ENCODE results near the gene GCN1.
A peak's percentile ranks its signal among the peaks of the same experiment; 100 is the strongest.

The GCN1 gene

GRCh38 chr12:120140603-120141002 is 53.9 kb downstream of the GCN1 start:
- DNase-seq (ENCODE audit: low read depth in 2 of 2), result no peak

- no peak for DNase-seq (ENCODE audit: low read depth in 2 of 2)
Measured at GRCh38 chr12:120139958-120140357, 54.6 kb downstream of the GCN1 start.

DNA sequence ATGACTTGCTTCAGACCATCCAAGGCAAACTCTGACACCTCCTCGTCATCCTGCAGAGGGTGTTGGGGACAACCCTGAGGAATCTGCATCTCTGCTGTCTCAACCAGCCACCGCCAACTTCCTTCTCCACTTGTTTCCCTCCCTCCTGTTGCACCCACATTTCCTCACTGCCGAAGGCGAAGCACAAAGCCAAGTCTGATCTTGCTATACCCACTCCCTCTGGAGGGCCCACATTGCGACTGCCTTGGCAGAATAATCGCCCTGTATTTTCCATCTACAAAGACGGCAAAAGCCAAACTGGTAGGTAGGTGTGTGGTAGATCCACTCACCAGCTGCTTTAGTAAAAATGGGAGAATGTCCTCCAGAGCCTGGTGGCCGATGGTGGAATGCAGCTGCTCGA is 56.1 kb downstream of the GCN1 start:
- no peak for DNase-seq (ENCODE audit: low read depth in 2 of 2)

- DNase-seq (ENCODE audit: low read depth in 2 of 2), result no peak
Measured at GRCh38 chr12:120137833-120138232, 56.7 kb downstream of the GCN1 start.

DNA sequence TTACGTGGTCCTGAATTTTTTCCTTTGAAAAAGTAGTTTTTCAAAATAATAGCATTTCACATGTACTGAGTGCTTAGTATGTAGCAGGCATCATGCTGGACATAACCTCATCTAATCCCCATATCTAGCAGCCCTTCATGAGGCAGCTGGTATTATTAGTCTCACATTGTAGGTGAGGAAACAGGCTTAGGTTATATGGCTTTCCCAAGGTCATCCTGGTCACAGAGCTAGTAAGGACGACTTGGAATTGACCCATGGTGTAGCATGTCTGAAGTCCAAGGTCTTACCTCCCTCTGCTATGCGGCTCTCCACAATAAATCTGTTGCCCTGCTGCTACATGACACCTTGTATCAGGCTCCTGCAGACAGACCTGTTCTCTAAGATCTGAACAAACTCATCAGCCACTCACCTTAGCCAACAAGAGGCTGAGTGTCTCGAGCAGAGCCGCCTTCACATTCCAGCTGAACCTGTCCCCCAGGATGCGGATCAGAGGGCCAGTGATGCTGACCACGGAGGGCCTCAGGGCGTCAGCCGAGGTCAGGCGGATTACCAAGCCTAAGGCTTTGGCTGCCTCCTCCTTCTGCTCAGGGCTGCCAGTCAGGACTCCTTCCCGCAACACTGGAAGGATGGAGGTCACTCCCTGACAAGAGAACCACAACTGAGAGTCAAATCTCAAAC is 58.3 kb downstream of the GCN1 start:
- no peak for DNase-seq (ENCODE audit: low read depth in 2 of 2)

- DNase-seq (ENCODE audit: low read depth in 2 of 2), result no peak
Measured at GRCh38 chr12:120134307-120134980, 60.1 kb downstream of the GCN1 start.

- no peak for DNase-seq (ENCODE audit: low read depth in 2 of 2)
Measured at GRCh38 chr12:120132863-120133385, 61.6 kb downstream of the GCN1 start.

DNA sequence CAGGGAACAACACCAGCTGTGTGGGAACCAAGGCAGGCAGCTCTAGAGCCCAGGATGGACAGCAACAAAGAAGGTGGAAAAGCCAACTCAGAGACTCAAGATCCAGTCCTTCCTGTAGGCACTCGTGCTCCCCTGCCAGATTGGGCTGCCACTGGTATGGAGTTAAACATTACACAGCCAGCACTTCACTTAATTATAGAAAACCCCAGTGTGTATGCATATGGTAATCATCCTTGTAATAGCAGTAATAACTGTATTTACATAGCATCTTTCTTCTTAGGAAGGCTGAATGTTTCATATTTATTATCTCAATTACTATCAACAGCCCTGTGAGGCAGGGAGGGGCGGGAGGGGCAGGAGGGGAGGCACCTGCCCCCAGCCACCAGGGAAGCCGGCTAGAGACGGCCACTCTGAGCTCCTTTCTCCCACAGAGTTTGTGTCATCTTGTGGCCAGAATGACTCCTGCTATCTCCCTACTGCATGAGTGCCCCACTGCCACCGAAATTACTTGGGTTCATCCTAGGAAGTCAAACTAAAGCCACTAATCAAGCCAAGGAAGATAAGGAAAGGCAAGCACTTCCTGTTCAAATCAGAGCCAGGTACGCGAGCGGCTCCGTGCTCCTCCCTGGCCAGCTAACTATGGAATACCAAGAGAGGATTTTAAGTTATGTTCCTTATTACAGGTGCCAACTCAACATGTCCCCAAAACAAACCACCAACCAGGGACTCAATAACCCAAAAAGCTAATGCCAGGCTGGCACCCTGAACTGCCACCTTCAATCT is 62.3 kb downstream of the GCN1 start:
- DNase-seq (ENCODE audit: low read depth in 2 of 2), result no peak

DNA sequence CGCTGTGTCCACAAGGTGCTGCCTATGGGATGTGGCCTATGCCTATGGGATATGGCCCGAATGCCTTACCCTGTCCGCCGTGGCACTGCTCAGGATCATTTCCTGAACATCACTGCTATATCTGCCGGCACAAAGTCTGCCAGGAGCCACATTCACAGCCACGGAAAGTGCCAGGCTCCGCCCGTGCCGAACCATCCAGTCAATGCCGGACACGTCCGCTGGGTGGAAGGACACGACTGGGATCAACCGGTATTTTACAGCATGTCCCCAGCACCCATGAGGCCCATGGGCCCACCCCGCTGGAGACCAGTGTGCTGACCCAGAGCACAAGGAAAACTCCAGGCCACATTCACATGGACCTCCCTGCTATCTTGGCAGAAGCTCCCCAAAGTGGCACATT is 63.4 kb downstream of the GCN1 start:
- no peak for DNase-seq (ENCODE audit: low read depth in 2 of 2)

- DNase-seq (ENCODE audit: low read depth in 2 of 2), result no peak
Measured at GRCh38 chr12:120130011-120130410, 64.5 kb downstream of the GCN1 start.

DNA sequence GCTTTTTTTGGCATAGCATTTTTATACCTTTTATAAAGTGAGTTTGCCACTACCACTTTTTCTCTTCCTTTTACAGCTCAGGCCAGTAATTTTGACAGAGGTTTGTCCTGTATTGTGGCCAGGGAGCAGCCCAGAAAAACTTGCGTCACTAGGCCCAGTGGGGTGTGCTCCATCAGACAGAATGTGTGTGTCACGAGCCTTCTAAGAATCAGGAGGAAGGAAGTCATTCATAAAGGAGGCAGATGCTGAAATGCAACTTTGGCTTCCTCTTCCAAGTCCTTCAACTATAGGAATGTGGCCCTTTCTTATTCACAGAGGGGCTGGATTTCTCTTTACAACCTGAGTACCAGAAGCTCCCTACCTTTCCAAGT is 67.9 kb downstream of the GCN1 start:
- no peak for DNase-seq (ENCODE audit: low read depth in 2 of 2)

DNA sequence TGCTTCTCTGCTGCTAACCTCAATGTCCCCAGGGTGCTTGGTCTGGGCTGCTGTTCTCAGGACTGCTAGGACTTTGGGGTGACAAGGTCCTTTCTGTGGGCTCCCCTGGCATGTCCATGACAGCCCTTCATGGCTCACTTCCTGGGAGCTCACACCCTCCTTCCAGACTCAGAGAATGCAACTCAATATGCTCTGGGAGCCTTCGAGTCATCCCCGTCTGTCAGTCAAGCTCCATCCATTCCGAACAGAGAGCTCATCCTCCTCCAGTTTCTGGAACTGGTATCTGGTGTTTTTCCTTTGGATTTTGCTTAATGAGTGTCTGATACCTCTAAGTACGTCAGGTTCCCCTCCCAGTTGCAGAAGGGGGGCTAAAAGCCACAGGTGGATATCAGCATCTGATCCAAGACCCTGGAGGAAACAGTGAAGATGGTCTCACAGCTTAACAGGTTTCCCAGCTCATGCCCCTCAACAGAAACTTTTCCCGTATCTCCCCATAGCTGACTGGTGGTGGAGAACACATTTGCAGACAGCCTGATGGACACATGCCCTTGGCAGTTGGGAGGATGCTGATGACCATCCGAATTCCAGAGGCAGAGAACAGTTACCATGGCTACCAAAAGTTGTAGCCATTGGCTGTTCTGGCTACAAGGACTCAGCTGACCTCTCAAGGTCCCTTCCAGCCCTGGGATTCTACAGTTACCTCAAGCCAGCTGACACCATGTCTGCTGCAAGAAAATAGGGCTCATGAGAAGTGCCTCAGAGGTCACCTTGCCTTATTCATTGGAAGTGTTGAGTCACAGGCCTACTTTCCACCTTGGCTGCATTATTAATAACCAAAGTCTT is 68.5 kb downstream of the GCN1 start:
- no peak for DNase-seq (ENCODE audit: low read depth in 2 of 2)

DNA sequence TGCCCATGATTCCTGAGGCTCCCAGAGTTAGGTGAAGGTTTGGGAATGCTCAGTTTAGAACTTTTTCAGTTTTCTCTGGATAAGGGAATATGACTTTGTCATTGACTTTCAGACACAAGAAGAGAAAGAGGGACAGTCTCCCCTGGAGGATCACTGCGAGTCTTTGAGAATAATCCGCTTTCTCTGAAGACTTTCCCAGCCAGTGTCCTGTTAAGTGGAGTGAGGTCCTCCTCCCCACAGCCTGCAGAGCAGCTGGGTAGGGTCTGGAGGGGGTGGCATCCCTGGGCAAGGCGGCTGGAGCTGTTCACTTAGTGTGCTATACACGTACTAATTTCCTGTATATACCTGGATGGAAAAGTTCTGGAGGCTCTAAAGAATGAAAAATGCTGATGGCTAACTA is 69.5 kb downstream of the GCN1 start:
- no peak for DNase-seq (ENCODE audit: low read depth in 2 of 2)

DNA sequence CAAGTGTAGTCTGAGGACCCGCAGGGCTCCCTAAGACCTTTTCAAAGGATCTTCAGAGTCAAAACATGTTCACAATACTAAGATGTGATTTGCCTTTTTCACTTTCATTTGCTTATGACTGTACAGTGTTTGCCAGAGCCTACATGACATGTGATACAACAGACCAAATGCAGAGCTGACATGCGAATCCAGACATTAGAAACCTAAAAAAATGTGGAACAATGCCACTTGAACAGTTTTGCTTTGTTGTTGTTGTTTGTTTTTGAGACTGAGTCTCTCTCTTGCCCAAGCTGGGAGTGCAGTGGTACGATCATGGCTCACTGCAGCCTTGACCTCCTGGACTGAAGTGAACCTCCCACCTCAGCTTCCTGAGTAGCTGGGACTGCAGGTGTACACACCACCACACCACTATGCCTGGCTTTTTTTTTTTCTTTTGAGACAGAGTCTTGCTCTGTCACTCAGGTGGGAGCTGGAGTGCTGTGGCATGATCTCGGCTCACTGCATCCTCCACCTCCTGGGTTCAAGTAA is 72.7 kb downstream of the GCN1 start:
- no peak for DNase-seq (ENCODE audit: low read depth in 2 of 2)

GRCh38 chr12:120121343-120121742 is 73.2 kb downstream of the GCN1 start:
- no peak for DNase-seq (ENCODE audit: low read depth in 2 of 2)

DNA sequence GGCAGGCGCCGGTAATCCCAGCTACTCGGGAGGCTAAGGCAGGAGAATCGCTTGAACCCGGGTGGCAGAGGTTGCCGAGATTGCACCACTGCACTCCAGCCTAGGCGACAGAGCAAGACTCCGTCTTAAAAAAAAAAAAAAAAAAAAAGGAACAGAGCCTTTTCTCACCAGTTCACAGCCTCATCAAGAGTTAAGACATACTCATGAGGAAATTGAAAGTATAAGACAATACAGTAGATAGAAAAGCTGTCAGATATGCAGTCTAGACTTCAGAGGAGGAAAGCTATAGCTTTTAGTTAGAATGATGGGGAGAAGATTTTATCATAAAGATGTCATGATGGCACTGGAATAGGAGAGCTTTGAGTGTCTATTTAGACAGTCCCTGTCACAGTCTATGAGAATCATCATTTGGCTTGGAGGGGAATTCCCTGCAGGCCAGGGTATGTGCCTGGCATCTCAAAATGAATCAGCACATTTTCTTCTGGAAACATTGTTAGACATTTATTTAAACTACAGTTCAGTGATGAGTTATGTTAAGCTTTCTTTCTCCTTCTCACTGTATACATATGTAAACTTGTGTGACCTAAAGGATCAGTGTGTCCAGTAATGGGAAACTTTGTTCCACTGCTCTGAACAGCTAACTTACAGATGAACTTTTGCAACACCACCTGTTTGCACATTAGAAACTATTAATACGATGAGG is 75.1 kb downstream of the GCN1 start:
- DNase-seq (ENCODE audit: low read depth in 2 of 2), result no peak

DNA sequence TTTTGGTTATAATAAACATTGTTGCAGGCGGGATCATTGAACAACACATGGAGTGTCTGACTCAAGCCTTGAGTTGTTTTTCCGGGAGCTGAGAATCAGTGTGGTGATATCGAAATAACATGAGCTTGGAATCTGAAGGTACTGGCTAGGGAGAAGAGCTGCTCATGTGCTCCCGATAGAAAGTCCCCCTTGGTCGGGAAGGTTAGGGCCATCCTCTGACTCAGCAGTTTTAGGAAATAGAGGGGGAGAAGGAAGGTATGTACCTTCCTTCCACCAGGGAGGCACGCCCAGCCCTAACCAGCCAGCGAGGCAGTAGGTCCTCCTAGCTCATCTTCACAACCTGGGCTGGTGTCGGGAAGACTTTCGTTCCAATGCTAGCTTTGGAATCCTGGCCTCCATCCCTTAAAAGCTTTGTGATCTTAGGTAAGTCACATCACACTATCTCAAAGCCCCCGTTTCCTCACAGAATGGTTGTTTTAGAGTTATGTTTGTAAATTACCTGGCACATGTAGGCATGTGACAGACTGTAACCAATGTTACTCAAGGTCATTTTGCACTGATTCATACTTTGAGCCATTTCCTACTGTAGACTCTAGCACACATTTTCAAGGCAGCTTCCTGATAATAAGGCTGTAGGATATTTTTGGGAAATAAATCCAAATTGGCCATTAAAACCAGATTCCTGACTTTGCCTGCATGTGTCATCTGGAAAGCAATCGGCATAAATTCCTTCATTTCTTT is 76.0 kb downstream of the GCN1 start:
- no peak for DNase-seq (ENCODE audit: low read depth in 2 of 2)

DNA sequence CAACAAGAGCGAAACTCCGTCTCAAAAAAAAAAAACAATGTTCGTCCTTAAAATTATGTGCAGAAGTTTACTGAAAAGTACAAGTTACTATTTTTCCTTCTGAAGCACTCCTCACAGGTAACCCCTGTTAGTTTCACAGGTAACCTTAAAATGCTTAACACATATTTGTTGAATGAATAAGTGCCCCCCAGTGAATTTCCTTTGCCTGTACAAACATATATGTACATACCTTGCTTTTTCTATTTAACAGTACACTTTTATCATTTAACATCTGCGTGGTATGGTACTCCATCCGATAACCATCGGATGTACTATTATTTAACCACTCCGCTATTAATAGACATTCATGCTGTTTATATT is 76.6 kb downstream of the GCN1 start:
- DNase-seq (ENCODE audit: low read depth in 2 of 2), result no peak

- DNase-seq (ENCODE audit: low read depth in 2 of 2), result peak; percentile 89 to 94
Measured at GRCh38 chr12:120116792-120117651, 77.5 kb downstream of the GCN1 start.

All from stimulated activated CD8-positive, alpha-beta memory T cell treated with anti-CD3 and anti-CD28 coated beads, Interleukin-7, amount 100 ng/mL, for 4 hours (primary cell).